ENCODE data around the gene LMLN. TPM values are rescaled to one million over a fixed set of nuclear protein-coding genes. Genes with fewer than 3 reads are reported as not detected.
"Not testable (repeated sequence)": the region's sequence is repeated elsewhere in the genome, so short reads cannot be mapped to it uniquely, and the experiment has no call there.

The LMLN gene
- polyA plus RNA-seq, 4 donors: 6.4 to 14.5 (median 9.2) TPM

DNA sequence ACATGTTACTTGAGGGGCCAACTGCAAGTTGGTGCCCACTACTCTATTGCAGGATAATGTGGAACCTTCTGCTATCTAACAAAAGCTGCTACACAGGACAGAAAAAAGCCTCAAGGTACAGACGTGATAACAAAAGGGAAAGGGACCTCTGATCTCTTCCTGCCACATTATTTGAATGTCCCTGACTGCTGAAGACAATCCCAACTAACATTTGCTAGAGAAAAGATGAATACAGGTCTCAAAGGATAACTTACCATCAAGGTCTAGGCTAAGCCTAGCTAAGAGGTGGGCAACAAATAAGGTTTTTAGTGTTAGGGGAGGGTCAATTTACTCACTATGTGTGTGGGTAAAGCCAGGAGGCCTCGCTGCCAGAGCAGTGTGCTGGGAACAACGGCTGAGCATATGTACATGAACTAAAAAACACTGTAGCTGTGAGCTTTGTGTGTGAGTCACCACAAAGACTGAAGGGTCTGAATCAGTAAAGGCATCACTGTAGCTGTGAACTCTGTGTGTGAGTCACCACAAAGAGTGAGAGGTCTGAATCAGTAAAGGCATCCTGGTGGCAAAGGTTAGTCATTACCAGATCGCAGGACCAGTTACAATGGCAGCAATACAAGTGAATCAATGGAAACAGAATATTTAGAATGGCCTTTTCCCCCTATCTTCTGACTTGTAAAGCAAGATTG lies 111.7 kb downstream of the LMLN start:
- DNase-seq (ENCODE audit: low read depth in 4 of 4, low spot score in 2 of 4): no peak

DNA sequence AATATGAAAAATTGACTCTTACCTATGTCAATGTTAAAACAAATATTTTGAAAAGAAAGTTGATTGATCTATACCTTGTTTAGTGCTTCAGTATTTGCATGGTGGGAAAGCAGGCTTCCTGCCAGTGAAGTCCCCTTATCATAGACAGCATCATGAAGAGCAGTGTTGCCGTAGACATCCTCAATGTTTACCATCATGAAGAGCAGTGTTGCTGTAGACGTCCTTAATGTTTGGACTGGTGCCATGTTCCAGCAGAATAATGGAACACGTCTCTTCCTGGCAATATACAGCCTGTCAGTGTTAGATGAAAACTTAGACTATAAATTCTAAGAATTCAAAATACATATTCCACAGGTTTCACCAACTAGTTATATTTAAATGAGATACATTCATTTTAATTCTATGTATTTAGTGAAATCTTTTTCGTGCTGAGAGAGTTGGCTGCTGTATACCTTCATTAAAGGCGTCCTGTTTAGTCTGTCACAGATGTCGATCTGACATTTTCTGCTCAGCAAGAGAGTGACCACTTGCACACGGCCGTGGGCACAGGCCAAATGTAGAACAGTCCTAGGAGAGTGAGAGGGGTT lies 116.8 kb downstream of the LMLN start:
- no peak for DNase-seq (ENCODE audit: low read depth in 4 of 4, low spot score in 2 of 4)

DNA sequence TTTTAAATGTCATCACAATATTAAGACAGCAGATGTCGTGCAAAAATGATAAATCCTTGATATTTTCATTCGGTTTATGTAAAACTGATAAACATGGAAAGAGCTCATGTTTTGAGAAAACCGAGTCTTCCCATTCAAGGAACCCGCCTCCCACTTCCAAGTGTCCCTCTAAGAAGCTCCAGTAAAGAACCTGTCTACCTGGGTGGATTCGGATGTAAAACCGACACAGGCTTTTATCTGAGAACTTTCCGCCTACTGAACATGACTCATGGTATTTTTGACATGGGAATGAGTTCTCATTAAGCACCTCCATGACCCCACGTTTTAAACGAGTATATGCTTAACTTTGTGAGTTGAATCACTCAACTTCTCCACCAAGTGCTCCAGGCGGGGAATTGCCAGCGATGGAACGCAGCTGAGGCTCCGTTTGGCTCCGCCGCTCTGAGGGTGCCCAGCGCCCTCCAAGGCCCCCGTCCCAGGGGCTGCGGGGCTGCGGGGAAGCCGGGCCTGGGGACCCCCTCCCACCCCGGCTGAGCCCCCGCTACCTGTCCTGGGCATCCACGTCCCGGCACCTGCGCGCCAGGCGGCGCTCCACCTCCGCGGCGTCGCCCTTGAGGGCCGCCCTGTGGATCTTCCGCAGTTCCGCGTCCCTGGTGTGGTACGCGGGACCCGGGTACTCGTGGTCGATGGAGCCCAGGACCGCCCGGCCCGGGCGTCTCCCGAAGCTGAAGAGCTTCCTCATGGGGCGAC lies 119.9 kb downstream of the LMLN start:
- DNase-seq (ENCODE audit: low read depth in 4 of 4, low spot score in 2 of 4): peak in 1 of 4 donors; percentile 23

DNA sequence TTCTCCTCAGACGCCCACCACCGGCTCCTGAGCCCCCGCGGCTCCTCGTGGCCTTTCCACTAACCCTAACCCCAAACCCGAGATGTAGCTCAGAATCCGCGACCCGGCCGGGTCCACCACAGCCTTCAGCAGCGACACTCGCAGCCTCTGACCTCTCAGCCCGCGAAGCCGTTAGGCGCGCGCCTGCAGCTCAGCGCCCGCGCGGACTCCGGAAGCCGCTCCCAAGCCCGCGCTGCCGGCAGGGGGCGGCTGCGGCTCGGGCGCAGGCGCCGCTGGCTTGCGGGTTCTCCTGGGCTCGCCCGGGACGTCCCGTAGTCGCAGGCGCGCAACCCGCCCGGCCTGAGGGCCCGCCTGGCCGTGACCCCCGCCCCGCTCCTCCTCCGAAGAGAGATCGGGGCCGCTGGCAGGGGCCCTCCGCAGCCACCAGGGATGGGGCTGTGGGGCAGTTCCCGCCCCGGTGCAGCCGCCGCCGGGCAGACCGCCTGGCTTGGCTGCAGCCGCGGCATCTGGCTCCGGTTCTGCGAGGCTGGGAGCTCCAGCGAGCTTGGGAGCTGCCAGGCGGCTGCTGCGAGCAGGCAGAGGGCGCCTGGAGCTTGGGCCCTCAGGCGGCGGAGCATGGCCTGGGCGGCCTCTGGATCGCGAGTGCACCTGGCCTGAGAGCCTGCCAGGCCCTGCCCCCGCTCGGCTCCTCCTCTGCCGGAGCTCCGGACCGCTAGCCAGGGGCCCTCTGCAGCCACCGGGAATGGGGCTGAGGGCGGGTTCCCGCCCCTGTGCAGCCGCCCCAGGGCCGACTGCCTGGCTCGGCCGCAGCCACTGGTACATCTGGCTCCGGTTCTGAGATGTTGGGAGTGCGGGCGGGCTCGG lies 120.7 kb downstream of the LMLN start:
- peak; percentile 53 to 59 (median 57) for DNase-seq (ENCODE audit: low read depth in 4 of 4, low spot score in 2 of 4)

DNA sequence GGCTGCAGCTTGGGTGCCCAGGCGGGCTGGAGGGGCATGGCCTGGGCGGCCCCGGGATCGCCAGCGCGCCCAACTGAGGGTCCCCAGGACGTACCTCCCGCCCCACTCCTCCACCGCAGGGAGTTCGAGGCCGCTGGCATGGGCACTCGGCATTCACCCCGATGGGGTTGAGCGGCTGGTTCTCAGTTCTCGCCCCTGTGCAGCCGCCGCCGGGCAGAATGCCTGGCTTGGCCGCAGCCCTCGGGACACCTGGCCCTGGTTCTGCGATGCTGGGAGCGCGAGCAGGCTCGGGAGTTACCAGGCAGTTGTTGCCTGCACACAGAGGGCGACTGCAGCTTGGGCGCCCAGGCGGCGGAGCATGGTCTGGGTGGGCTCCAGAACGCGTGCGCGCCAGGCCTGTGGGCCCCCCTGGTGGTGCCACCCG lies 121.4 kb downstream of the LMLN start:
- no peak for DNase-seq (ENCODE audit: low read depth in 4 of 4, low spot score in 2 of 4)

DNA sequence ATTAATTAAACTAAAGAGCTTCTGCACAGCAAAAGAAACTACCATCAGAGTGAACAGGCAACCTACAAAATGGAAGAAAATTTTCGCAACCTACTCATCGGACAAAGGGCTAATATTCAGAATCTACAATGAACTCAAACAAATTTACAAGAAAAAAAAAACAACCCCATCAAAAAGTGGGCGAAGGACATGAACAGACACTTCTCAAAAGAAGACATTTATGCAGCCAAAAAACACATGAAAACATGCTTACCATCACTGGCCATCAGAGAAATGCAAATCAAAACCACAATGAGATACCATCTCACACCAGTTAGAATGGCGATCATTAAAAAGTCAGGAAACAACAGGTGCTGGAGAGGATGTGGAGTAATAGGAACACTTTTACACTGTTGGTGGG lies 122.2 kb downstream of the LMLN start:
- DNase-seq (ENCODE audit: low read depth in 4 of 4, low spot score in 2 of 4): not testable (repeated sequence)

DNA sequence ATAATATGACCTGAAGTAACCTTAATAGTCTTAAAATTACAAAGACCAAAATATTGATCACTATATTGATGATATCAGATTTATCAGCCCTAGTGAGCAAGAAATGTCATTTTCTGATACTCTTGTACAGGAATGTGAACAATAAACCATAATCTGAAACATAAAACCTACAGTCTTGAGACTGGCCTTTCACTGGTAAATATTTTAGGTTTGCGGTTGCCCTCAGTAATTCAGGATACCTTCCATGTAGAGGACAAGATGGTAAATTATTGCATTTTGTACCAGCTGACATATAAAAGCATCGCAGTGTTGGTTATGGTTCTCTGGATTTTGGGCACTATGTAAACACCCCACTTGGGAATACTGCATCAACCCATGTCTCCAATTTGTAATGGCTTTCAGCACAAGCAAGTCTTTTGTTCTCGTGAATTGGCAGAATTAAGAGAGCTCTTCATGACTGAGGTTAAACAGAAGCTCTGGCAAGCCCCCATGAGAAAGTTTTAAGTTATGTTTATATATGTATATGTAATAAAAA lies 128.5 kb downstream of the LMLN start:
- no peak for DNase-seq (ENCODE audit: low read depth in 4 of 4, low spot score in 2 of 4)

DNA sequence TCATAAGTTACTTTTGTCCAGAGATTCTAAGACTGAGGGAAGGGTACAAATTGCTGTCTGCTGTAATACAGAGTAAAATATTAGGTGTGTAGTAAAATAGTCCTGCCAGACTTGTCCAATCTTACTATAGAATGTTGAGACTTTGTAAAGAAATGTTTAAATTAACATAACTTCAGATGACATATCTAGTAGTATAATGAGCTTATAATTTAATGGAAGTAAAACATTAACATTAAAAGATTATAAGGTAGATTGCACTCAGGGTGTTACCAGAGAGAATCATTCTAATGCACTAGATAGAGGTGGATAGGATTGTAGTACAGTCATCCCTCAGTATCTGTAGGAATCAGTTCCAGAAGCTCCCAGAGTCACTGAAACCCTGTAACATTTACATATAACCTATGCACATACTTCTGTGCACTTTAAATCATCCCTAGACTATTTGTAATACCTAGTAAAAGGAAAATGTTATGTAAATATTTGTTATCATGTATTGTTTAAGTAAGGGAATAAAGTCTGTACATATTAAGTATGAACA lies 130.8 kb downstream of the LMLN start:
- no peak for DNase-seq (ENCODE audit: low read depth in 4 of 4, low spot score in 2 of 4)

DNA sequence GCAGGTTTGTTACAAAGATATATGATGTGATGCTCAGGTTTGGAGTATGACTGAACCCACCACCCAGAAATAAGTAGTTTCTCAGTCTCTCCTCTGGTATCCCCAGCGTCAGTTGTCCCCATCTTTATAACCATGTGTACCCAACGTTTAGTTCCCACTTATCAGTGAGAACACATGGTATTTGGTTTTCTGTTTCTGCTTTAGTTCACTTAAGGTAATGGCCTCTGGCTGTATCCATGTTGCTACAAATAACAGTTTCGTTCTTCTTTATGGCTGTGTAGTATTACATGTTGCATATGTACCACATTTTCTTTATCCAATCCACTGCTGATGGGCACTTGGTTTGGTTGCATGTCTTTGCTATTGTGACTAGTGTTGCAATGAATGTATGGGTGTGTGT lies 132.3 kb downstream of the LMLN start:
- no peak for DNase-seq (ENCODE audit: low read depth in 4 of 4, low spot score in 2 of 4)

DNA sequence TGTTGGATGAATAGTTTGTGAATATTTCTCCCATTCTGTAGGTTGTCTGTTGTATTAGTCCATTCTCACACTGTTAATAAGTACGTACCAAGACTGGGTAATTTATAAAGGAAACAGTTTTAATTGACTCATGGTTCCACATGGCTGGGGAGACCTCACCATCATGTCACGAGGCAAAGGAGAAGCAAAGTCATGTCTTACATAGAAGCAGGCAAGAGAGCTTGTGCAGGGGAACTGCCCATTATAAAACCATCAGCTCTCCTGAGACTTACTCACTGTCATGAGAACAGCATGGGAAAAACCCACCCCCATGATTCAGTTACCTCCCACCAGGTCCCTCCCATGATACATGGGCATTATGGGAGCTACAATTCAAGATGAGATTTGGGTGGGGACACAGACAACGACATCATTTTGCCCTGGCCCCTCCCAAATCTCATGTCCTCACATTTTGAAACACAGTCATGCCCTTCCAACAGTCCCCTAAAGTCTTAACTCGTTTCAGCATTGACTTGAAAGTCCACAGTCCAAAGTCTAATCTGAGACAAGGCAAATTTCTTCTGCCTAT lies 133.2 kb downstream of the LMLN start:
- DNase-seq (ENCODE audit: low read depth in 4 of 4, low spot score in 2 of 4): no peak

Other genes starting within 250 kb of the LMLN start
- 10 to 100 TPM in 3 of 4 donors, 1 to 10 TPM in 1; 8.4 to 17.6 (median 14.0) TPM for gene RUBCN, start 223.3 kb upstream of the LMLN start, polyA plus RNA-seq (ENCODE audit: insufficient read length in 4 of 4)
- 100 to 1,000 TPM in 2 of 4 donors, 10 to 100 TPM in 2; 85.5 to 103 (median 99.3) TPM for gene FYTTD1, start 210.3 kb upstream of the LMLN start, polyA plus RNA-seq (ENCODE audit: insufficient read length in 4 of 4)
- 10 to 100 TPM; 27.0 to 60.5 (median 42.1) TPM for gene LRCH3, start 169.0 kb upstream of the LMLN start, polyA plus RNA-seq (ENCODE audit: insufficient read length in 4 of 4)
- 1,000 to 10,000 TPM; 1,493 to 2,091 (median 1,721) TPM for gene RPL35A, start 10.0 kb upstream of the LMLN start, polyA plus RNA-seq (ENCODE audit: insufficient read length in 4 of 4)